PC-3 (cell line): Measurements from ENCODE around the gene IL20RA. TPM values are rescaled to one million over a fixed set of nuclear protein-coding genes. Genes with fewer than 3 reads are reported as not detected.

Experiments
- ATAC-seq: fragments of 200-7000 bp; cut with Tn5 transposase; 2 replicates; pipeline ENCODE4 v1.9.1; 2020; ENCODE audit warnings: mild to moderate bottlenecking, moderate library complexity
- BruUV-seq: library from RNA; stranded (reverse); fragments of 400-500 nt; replicated peaks from 2 replicates; lab custom pipeline; 2021; lab: Mats Ljungman, UMichigan
- CTCF ChIA-PET: fragments of 300-600 bp; sonication (Branson Sonifier 250); formaldehyde crosslinking; loops from one replicate; lab custom pipeline; 2022; ENCODE audit warnings: antibody characterized with exemption; lab: Charles Lee
- POLR2A ChIA-PET: fragments of 300-600 bp; sonication (Branson Sonifier 250); formaldehyde crosslinking; loops from one replicate; lab custom pipeline; 2022; ENCODE audit warnings: antibody characterized with exemption; ENCODE audit not compliant: unreplicated experiment; lab: Charles Lee
- DNase-seq: peaks from one replicate; pipeline ENCODE4 v3.0.0-alpha.2; 2015
- H2AFZ ChIP-seq: fragments of 300-600 bp; sonication (generic); 2 replicates; pipeline ENCODE4 v1.6.0; 2016; ENCODE audit warnings: antibody characterized with exemption, low read length
- H3F3A ChIP-seq: fragments of 300-600 bp; sonication (generic); one replicate; pipeline ENCODE4 v1.6.0; 2017; ENCODE audit warnings: antibody characterized with exemption, low read length, control low read depth, mild to moderate bottlenecking; ENCODE audit not compliant: unreplicated experiment
- H3K27ac ChIP-seq: fragments of 300-600 bp; sonication (generic); 2 replicates; pipeline ENCODE4 v1.5.1; 2016; ENCODE audit warnings: mild to moderate bottlenecking, low read length
- H3K27me3 ChIP-seq: fragments of 300-600 bp; sonication (generic); 2 replicates; pipeline ENCODE4 v1.6.1; 2016; ENCODE audit warnings: low read length, mixed read lengths
- H3K36me3 ChIP-seq: fragments of 300-600 bp; sonication (generic); 2 replicates; pipeline ENCODE4 v1.6.1; 2016; ENCODE audit warnings: low read depth, mixed run types, low read length, mixed read lengths
- H3K4me1 ChIP-seq: fragments of 300-600 bp; sonication (generic); 2 replicates; pipeline ENCODE4 v1.5.1; 2016; ENCODE audit warnings: low read length; ENCODE audit not compliant: insufficient read depth
- H3K4me2 ChIP-seq: fragments of 300-600 bp; sonication (generic); 2 replicates; pipeline ENCODE4 v1.6.0; 2016; ENCODE audit warnings: low read length
- H3K4me3 ChIP-seq: fragments of 300-600 bp; sonication (generic); 2 replicates; pipeline ENCODE4 v1.5.1; 2016; ENCODE audit warnings: mild to moderate bottlenecking, low read length, mixed read lengths
- H3K79me2 ChIP-seq: fragments of 300-600 bp; sonication (generic); 2 replicates; pipeline ENCODE4 v1.6.1; 2017; ENCODE audit warnings: low read length, mixed read lengths
- H3K9ac ChIP-seq: fragments of 300-600 bp; sonication (generic); 2 replicates; pipeline ENCODE4 v1.6.0; 2016; ENCODE audit warnings: mild to moderate bottlenecking, low read length
- H3K9me2 ChIP-seq: fragments of 300-600 bp; sonication (generic); replicated peaks from 2 replicates; pipeline ENCODE4 v1.6.1; 2016; ENCODE audit warnings: mixed run types, low read length, mixed read lengths
- H3K9me3 ChIP-seq: fragments of 300-600 bp; sonication (generic); 2 replicates; pipeline ENCODE4 v1.6.1; 2016; ENCODE audit warnings: low read length, mixed read lengths
- H4K20me1 ChIP-seq: fragments of 300-600 bp; sonication (generic); 2 replicates; pipeline ENCODE4 v1.6.1; 2016; ENCODE audit warnings: low read length, mixed read lengths
- CTCF ChIP-seq: fragments of 300-600 bp; sonication (generic); conservative IDR thresholded peaks from 2 replicates; pipeline ENCODE4 v1.5.1; 2017; ENCODE audit warnings: antibody characterized with exemption, low read depth, mild to moderate bottlenecking, low read length
- EZH2 ChIP-seq: fragments of 300-600 bp; sonication (generic); IDR thresholded peaks from one replicate; pipeline ENCODE4 v1.6.1; 2017; ENCODE audit warnings: antibody characterized with exemption, mild to moderate bottlenecking, low read length; ENCODE audit not compliant: unreplicated experiment
- EZH2phosphoT487 ChIP-seq: fragments of 300-600 bp; sonication (generic); IDR thresholded peaks from 2 replicates; pipeline ENCODE4 v1.6.1; 2018; ENCODE audit warnings: mild to moderate bottlenecking, antibody characterized with exemption, low read length, borderline replicate concordance
- intact Hi-C: fragments of 100-400 bp; cut with micrococcal nuclease; formaldehyde crosslinking; loops from 2 replicates; pipeline ENCODE4 v1.9.0; 2023
- total RNA-seq: library from RNA; depleted of rRNA; stranded (reverse); fragments of >200 nt; gene quantifications from 2 replicates; pipeline ENCODE4 v1.2.3, GENCODE V29; 2014

Gene IL20RA
- total RNA-seq, 1 experiment from 2014 or later, result 6.0 TPM

DNA sequence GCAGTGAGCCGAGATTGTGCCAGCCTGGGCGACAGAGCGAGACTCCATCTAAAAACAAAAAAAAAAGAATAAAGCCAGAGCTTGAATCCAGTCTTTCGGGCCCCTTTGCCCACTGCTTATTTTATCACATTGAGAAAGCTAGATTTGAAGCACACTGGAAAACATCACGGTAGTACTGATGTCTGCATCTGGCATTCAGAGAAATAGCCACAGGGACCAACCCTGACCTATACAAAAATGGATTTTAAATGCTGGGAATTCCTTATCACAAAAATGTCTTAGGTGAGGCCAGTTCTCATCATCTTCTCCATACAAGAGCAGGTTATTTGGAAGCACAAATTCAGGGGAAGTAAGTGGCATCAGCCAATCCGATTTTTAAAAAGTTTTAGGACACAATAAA is 73.2 kb downstream of the IL20RA start:
- Histone ChIP-seq H3K4me1 (peaks cover 22% of the 10 kb centered on the region), H3K9me2 (no peaks in the 10 kb centered on the region), H3K9ac (no peak overlapping the region), H3F3A (no peaks in the 10 kb centered on the region), H3K9me3 (no peaks in the 10 kb centered on the region), H2AFZ (no peak overlapping the region), H3K27ac (no peak overlapping the region), H3K36me3 (no peaks in the 10 kb centered on the region), H3K4me2 (no peak overlapping the region), H3K79me2 (no peaks in the 10 kb centered on the region), H4K20me1 (no peaks in the 10 kb centered on the region), H3K27me3 (no peaks in the 10 kb centered on the region), H3K4me3 (no peak overlapping the region)
- BruUV-seq, result no TSS peak
- DNase-seq, result no peak
- POLR2A ChIA-PET, result no interaction called here
- TF ChIP-seq EZH2phosphoT487, result no peak
- no peak for TF ChIP-seq EZH2
- no peak for TF ChIP-seq CTCF
- ATAC-seq, result no peak
- intact Hi-C loops, result no loop called here
- CTCF ChIA-PET, result no interaction called here

DNA sequence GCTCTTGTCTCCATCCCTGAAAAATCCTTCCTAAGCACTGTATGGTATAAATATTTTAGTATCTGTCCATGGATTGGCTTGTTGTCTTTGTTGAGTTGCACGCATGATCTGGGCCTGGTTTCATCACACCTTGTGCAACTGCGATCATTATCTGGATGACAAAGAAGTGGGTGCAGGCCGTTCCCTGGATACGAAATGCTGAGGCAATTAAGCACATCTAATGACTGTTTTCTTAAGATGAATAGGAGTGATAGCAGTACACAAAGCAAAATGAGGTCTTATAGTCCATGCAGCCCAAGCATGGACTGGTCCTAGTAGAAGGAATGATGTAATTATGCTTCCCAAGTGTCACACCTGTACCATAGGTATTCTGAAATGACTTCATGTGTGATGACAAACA is 74.8 kb downstream of the IL20RA start:
- BruUV-seq, result no TSS peak

More for the DNA sequence above, 74.8 kb downstream of the IL20RA start:
- no peaks in the 10 kb centered on the region for H3K9me2 ChIP-seq
- H3K79me2 ChIP-seq, result no peaks in the 10 kb centered on the region
- intact Hi-C loops, result loop anchor here (10.0 kb wide), 1 partner anchor 675 kb away; no protein-coding TSS in a partner anchor
- no peaks in the 10 kb centered on the region for H3F3A ChIP-seq
- ChIA-PET CTCF (no interaction called here), POLR2A (no interaction called here)
- ATAC-seq (no peak), DNase-seq (peak; percentile 20)
- no peak for TF ChIP-seq CTCF
- no peak for TF ChIP-seq EZH2phosphoT487
- TF ChIP-seq EZH2, result no peak
- peak overlapping the region; percentile 96 for H3K27ac ChIP-seq
- H4K20me1 ChIP-seq, result no peaks in the 10 kb centered on the region
- H3K36me3 ChIP-seq, result no peaks in the 10 kb centered on the region
- H3K4me3 ChIP-seq, result no peak overlapping the region
- no peaks in the 10 kb centered on the region for H3K27me3 ChIP-seq
- peak overlapping the region; percentile 58 for H2AFZ ChIP-seq
- peak overlapping the region; percentile 40; the same call in 1 of the 2 replicates for H3K9ac ChIP-seq
- peaks cover 22% of the 10 kb centered on the region for H3K4me1 ChIP-seq
- no peaks in the 10 kb centered on the region for H3K9me3 ChIP-seq
- peak overlapping the region; percentile 41 for H3K4me2 ChIP-seq
